ENCODE data around the gene MAGEB5.

DNA sequence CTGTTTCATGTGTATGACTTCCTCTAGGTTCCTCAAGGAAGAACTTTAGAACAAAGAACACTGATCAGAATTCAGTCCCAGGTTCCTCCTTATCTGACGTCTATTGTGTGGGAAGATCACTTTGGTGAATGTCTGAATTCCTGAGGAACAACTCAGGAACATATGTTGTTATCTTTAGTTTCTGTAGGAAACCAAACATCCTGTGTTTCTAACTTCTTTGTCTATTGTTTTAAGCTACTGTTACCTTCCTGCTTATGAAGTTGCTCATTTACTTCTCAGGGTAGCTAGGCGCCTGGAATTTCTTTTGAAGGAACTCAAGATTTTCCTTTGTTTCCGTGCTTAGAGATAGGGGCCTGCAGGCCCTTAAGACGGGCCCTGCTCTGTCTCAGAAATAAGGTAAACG, 46.2 kb downstream of the MAGEB5 start:
- TF ChIP-seq POLR2AphosphoS5 (IDR thresholded peaks at IDR 0.05) (no peak), POLR2A (IDR thresholded peaks at IDR 0.05) (no peak)
- TF ChIP-seq, protein P1, sequence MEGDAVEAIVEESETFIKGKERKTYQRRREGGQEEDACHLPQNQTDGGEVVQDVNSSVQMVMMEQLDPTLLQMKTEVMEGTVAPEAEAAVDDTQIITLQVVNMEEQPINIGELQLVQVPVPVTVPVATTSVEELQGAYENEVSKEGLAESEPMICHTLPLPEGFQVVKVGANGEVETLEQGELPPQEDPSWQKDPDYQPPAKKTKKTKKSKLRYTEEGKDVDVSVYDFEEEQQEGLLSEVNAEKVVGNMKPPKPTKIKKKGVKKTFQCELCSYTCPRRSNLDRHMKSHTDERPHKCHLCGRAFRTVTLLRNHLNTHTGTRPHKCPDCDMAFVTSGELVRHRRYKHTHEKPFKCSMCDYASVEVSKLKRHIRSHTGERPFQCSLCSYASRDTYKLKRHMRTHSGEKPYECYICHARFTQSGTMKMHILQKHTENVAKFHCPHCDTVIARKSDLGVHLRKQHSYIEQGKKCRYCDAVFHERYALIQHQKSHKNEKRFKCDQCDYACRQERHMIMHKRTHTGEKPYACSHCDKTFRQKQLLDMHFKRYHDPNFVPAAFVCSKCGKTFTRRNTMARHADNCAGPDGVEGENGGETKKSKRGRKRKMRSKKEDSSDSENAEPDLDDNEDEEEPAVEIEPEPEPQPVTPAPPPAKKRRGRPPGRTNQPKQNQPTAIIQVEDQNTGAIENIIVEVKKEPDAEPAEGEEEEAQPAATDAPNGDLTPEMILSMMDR (IDR thresholded peaks at IDR 0.05), result no peak
